ENCODE data around the gene RFPL1.
"Not testable (repeated sequence)": the region's sequence is repeated elsewhere in the genome, so short reads cannot be mapped to it uniquely, and the experiment has no call there.

DNA sequence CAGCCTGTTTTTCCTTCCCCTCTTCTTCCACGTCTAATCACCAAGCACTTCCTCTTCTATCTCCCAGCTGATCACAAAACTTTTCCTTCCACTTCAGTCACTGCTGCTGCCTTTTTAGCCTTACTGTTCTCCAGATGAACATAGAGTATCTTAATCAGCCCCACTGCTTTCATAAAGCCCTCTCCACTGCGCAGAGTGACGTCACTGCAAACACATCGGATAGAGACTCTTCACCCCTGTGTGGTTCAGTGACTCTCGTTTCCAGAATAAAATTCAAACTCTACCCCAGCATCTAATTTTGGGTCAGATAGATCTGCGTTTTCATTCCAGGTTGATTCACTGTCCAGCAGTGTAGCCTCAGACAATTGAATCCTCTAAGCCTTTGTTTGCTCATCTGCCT lies 36.8 kb upstream of the RFPL1 start:
- TF ChIP-seq, protein P1, sequence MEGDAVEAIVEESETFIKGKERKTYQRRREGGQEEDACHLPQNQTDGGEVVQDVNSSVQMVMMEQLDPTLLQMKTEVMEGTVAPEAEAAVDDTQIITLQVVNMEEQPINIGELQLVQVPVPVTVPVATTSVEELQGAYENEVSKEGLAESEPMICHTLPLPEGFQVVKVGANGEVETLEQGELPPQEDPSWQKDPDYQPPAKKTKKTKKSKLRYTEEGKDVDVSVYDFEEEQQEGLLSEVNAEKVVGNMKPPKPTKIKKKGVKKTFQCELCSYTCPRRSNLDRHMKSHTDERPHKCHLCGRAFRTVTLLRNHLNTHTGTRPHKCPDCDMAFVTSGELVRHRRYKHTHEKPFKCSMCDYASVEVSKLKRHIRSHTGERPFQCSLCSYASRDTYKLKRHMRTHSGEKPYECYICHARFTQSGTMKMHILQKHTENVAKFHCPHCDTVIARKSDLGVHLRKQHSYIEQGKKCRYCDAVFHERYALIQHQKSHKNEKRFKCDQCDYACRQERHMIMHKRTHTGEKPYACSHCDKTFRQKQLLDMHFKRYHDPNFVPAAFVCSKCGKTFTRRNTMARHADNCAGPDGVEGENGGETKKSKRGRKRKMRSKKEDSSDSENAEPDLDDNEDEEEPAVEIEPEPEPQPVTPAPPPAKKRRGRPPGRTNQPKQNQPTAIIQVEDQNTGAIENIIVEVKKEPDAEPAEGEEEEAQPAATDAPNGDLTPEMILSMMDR (IDR thresholded peaks at IDR 0.05; ENCODE audit: low read depth, low read length, poor library complexity, severe bottlenecking), result not testable (repeated sequence)
- not testable (repeated sequence) for TF ChIP-seq EZH2phosphoT487 (IDR thresholded peaks at IDR 0.05; ENCODE audit: borderline replicate concordance, low read length)
